ENCODE results near the gene KIF3A.
"Not testable (repeated sequence)": the region's sequence is repeated elsewhere in the genome, so short reads cannot be mapped to it uniquely, and the experiment has no call there.

KIF3A gene

GRCh38 chr5:132714456-132715307 is 22.7 kb downstream of the KIF3A start:
- DNase-seq: peak in 2 of 3 donors; percentile 38

GRCh38 chr5:132708645-132709044 is 28.7 kb downstream of the KIF3A start:
- DNase-seq: peak in 2 of 3 donors; percentile 4

DNA sequence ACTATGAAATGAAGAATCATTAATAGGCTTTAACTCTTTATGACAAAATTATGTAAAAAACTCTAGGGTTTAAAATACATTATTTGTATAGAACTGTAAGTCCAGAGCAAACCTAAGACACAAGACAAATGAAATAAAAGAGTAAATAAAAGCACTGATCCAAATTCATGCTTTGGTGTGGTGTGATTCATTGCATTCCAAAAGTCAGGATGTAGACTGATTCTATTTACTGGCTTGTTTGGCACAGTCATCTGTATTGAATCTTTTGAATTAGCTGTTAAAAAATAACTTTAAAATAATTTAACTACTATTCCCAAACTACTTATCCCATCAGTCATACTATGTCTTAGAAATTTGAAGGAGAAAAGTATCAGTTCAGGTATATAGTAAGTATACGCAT is 32.5 kb downstream of the KIF3A start:
- DNase-seq: no peak

DNA sequence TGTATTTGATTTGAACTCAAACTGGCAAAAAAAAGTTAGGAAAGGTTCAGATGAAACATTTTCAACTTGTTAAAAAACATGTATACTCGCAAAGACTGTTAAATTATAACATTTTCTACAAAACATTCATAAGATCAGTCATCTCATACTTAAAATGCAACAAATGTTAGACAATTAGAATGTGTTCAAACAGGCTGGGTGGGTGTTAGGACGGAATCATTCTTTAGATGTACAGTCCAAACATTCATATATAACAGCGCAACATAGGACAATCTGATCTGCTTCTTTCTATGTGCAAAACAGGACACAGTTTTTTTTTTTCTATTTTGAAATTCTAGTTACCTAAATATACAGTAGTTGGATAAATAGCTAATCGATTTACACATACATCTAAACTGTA is 41.4 kb downstream of the KIF3A start:
- no peak for DNase-seq

GRCh38 chr5:132692632-132692967 is 44.7 kb downstream of the KIF3A start:
- DNase-seq: no peak

GRCh38 chr5:132691755-132692631 is 45.4 kb downstream of the KIF3A start:
- DNase-seq: not testable (repeated sequence)

DNA sequence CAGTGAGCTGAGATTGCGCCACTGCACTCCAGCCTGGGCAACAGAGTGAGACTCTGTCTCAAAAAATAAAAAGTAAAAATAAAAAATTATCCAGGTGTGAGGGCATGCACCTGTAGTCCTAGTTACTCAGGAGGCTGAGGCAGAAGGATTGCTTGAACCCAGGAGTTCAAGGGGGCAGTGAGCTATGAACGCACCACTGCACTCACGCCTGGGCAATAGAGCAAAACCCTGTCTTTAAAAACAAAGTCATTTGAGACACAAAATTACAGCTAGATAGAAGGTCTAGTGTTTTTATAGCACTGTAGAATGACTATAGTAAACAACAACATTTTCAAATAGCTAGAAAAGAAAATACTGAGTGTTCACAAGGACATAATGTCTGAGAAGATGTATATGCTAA is 47.2 kb downstream of the KIF3A start:
- no peak for DNase-seq

DNA sequence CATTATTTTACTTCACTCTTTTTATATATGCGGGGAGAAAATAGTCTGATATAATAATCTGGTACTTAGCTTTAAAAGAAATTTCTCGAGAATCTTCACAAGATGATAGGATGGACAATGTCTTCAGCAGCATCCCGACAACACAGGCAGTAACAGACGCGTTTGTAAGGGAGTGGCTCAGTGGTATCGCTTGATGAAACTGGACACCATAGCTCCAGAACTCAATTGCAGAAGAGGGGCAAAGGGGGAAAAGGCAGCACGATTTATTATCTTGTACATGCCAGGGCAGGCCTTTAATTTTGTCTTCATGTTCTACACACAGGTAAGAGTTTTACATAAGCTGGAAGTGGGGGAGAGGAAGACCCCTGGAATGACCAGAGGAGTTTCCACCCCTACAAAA is 47.8 kb downstream of the KIF3A start:
- DNase-seq: no peak

DNA sequence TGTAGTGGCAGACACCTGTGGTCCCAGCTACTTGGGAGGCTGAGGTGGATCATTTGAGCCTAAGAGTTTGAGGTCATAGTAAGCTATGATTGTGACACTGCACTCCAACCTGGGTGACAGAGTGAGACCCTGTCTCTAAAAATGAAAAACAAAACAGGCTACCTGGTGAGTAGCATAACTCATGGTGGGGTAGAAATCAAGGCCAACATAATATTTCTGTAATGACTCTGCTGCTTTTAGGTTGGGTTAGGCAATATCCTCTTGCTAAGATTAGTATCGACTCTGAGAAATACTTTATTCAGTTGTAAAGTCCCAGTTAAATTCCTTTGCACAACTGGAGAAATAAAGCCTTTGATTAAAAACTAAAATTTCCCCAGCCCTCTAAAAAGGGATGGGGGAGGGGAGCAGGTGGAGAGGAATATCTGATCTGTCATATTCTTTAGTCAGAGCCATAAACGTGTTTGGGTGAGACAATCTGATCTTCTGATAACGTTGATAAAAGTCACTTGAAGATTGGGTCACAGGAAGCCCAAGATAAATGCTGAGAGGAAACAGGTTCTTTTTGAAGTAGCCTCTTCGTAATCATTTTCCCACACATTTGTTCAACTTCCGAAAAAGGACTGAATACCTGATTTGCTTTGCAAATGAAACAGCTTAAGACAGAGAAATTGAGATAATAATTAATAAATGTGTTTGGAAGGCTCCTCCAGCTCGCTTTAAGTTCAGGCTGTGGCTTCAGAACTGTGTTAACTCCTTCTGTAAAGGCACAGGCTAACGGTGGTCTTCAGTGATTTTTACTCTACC is 48.6 kb downstream of the KIF3A start:
- peak in 1 of 3 donors; percentile 1 for DNase-seq

- no peak for DNase-seq
Measured at GRCh38 chr5:132687995-132688394, 49.4 kb downstream of the KIF3A start.

DNA sequence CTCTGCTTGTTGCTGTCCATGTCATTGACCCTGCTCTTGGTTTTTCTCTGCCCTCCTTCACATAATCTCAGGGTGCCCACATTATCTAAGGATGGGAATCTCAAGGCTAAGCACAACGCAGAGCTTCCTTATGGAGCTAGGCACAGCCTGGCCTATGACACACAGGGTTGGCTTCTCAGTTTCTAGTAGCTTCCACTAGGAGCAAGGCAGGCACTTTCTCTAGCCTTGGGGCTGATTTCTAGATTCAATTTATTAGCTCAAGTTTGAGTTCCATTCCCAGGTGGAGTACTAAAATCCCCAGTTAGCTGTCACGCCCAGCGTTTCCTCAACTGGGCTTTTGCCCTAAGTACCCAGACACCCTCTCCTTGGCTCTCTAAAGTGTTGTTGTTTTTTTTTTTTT is 51.2 kb downstream of the KIF3A start:
- DNase-seq: no peak

DNA sequence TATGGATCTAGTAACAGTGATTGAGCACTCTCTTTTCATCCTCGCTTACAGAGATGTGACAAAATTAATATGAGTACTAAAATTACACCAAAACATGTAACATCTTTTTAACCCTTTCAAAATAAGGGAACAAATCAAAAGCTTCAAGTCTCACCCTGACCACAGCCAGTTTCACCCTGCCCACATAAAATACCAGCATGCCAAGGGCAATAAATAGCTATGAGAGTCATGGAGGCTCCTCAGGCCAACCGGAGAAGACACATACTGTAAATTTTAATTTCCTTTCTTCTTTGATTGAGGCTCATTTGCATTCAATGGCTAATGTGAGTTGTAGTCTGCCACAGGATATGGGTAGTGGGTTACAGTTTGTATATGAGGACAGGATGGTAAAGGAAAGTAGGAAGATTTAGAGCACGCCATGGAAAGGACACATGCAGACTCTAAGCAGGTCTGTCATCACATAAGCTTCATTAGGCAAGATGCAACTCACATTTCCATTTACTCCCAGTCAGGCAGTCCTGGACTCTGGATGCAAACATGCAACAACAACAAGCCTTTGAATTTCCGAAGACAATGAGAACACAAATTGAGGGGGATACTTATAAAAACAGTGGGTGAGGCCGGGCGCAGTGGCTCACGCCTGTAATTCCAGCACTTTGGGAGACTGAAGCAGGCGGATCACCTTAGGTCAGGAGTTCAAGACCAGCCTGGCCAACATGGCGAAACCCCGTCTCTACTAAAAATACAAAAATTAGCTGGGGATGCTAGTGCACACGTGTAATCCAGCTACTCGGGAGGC is 52.2 kb downstream of the KIF3A start:
- no peak for DNase-seq

DNA sequence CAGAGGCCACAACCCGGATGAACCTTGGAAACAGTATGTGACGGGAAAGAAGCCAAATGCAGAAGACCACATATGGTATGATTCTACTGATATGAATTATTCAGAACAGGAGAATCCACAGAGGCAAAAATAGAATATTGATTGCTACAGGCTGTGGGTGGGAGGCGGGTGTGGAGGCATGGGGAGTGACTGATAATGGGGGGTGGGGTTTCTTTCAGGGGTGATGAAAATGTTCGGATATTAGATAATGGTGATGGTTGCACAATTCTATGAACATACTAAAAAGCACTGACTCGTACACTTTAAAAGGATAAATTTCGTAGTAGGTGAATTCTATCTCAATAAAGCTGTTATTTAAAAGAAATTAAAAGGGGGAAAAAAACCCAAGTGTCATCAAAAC is 52.9 kb downstream of the KIF3A start:
- DNase-seq: no peak

DNA sequence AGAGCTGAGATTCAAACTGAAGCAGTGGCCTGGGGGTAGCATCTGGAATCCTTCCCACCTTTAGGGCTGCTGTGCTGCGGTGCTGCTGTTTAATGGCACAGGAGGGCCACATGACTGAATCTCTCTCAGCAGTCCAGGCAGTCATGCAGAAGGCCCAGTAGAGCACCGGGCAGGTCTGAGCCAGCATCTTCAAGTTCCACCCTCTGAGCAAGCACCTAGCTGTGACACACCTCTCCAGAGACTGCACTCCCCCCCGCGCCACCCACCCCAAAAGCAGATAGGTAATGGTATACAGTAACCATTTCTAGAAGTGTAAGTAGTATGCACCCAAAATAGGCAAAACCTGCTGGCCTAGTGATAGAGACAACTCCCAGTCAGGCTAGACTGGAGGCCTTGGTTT is 55.4 kb downstream of the KIF3A start:
- DNase-seq: no peak

DNA sequence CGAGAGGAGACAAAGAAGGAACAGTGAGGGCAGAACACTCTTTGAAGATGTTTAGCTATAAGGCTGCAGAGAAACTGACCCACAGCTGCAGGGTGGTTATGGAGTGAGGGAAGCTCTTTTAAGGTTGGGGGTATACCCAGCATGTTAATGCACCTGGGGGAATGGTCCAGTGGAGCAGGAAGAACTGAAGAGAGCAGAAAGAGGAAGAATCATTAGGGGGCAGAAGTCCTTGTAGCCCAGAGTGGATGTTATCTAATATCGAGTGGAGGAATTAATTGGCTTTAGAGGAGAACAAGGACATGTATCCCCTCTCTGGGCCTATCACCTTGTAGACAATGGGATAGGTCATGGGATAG is 55.9 kb downstream of the KIF3A start:
- no peak for DNase-seq

GRCh38 chr5:132680780-132681475 is 56.4 kb downstream of the KIF3A start:
- no peak for DNase-seq

- no peak for DNase-seq
Measured at GRCh38 chr5:132679717-132680380, 57.5 kb downstream of the KIF3A start.

DNA sequence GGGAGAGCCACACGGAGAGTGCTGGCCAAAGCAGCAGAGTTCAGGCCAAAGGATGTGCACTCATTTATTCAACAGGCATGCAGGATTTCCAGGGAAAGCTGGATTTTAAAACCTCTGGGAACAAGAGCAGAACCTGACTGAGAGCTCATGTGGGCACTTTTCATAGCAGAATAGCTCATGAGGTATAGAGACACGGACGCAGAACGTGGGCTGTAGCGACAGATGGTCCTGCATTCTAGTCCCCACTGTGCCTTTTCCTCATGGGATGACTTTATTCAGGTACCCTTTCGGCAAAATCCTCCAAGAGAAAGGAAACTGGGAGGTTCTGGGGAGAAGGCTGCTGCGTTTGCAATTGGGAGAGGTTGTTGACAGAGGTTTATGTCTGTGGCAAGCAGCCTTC is 58.2 kb downstream of the KIF3A start:
- DNase-seq: no peak

- DNase-seq: no peak
Measured at GRCh38 chr5:132678735-132679134, 58.6 kb downstream of the KIF3A start.

- no peak for DNase-seq
Measured at GRCh38 chr5:132677682-132678400, 59.5 kb downstream of the KIF3A start.

- no peak for DNase-seq
Measured at GRCh38 chr5:132677191-132677590, 60.2 kb downstream of the KIF3A start.

Measured in suppressor macrophage treated with lipopolysaccharide for 1 hour (primary cell).